CMK (cell line): Measurements from ENCODE around the gene USP16.

Source experiments
- DNase-seq: peaks from one replicate; pipeline ENCODE4 v3.0.0-alpha.2; 2010; ENCODE audit warnings: low read depth

USP16 gene

GRCh38 chr21:29083306-29083705, 58.8 kb downstream of the USP16 start:
- no peak for DNase-seq

- no peak for DNase-seq
Observed at GRCh38 chr21:29084372-29084771, 59.9 kb downstream of the USP16 start.

GRCh38 chr21:29085106-29085752, 60.8 kb downstream of the USP16 start:
- no peak for DNase-seq

- no peak for DNase-seq
Observed at GRCh38 chr21:29091033-29091432, 66.6 kb downstream of the USP16 start.

- no peak for DNase-seq
Observed at GRCh38 chr21:29092102-29092959, 67.9 kb downstream of the USP16 start.

- no peak for DNase-seq
Observed at GRCh38 chr21:29096218-29097015, 71.9 kb downstream of the USP16 start.

GRCh38 chr21:29098156-29098555, 73.7 kb downstream of the USP16 start:
- no peak for DNase-seq

- no peak for DNase-seq
Observed at GRCh38 chr21:29102791-29103257, 78.4 kb downstream of the USP16 start.
